H1 (cell line): ENCODE data around the gene ZNF587B. TPM values are rescaled to one million over a fixed set of nuclear protein-coding genes. Genes with fewer than 3 reads are reported as not detected.
A peak's percentile ranks its signal among the peaks of the same experiment; 100 is the strongest.

Source experiments
- CEBPB ChIP-seq: IDR thresholded peaks from 2 replicates; pipeline ENCODE4 v1.6.1; 2012; ENCODE audit warnings: low read depth, low read length
- EP300 ChIP-seq, 2 experiments: IDR thresholded peaks; 1 replicate in 1 of 2; 2 replicates in 1 of 2; pipeline ENCODE4 v1.6.1; 2011 to 2012; ENCODE audit warnings: low read depth in 2 of 2, low read length in 2 of 2, mild to moderate bottlenecking in 2 of 2, borderline replicate concordance in 1 of 2, inconsistent platforms in 1 of 2, moderate library complexity in 1 of 2
- KDM1A ChIP-seq: fragments of 200-600, 300-600 bp; sonication (generic); IDR thresholded peaks from 2 replicates; pipeline ENCODE4 v1.7.1; 2016; ENCODE audit warnings: mild to moderate bottlenecking, low read length, borderline replicate concordance
- POLR2A ChIP-seq, 2 experiments: IDR thresholded peaks; 1 replicate in 1 of 2; 2 replicates in 1 of 2; pipeline ENCODE4 v1.6.1; 2011; ENCODE audit warnings: low read depth in 2 of 2, low read length in 2 of 2, mild to moderate bottlenecking in 2 of 2; ENCODE audit errors: control extremely low read depth in 1 of 2
- RFX5 ChIP-seq: IDR thresholded peaks from 2 replicates; pipeline ENCODE4 v1.6.1; 2011; ENCODE audit warnings: low read depth, low read length, improper control_type of control experiment, borderline replicate concordance
- SAP30 ChIP-seq: fragments of 300-600 bp; sonication (generic); IDR thresholded peaks from 2 replicates; pipeline ENCODE4 v1.7.1; 2012; ENCODE audit warnings: low read length, moderate library complexity, mild to moderate bottlenecking, inconsistent platforms; ENCODE audit not compliant: insufficient read depth, insufficient replicate concordance
- SIX5 ChIP-seq: IDR thresholded peaks from 2 replicates; pipeline ENCODE4 v1.6.1; 2011; ENCODE audit warnings: mild to moderate bottlenecking, low read depth, low read length
- SP2 ChIP-seq: IDR thresholded peaks from 2 replicates; pipeline ENCODE4 v1.6.1; 2012; ENCODE audit warnings: mild to moderate bottlenecking, low read length, inconsistent platforms
- TBP ChIP-seq: IDR thresholded peaks from 2 replicates; pipeline ENCODE4 v1.6.1; 2011; ENCODE audit warnings: low read depth, low read length, improper control_type of control experiment
- polyA plus RNA-seq, 7 experiments: library from polyadenylated mRNA; depleted of rRNA in 3 of 7; stranded (reverse) in 5 of 7; unstranded in 2 of 7; fragments of >200 nt in 5 of 7; fragments of 200-250 nt in 2 of 7; gene quantifications; 1 replicate in 5 of 7; 2 replicates in 1 of 7; 4 replicates in 1 of 7; pipeline versions ENCODE4 v1.2.1 to v1.2.3, GENCODE V29; 2011 to 2013; ENCODE audit warnings: missing spikeins in 2 of 7, mixed read lengths in 2 of 7
- total RNA-seq: library from RNA; stranded (reverse); fragmentation: NEBNext Ultra II Directional; extraction: Animal tissue kit (Norgen Biotek cat#: 25700); gene quantifications from 2 replicates; pipeline ENCODE4 v1.2.1, GENCODE V29; 2021
- TF ChIP-seq, protein P1 (sequence below): fragments of 300-600 bp; sonication (generic); IDR thresholded peaks from 2 replicates; pipeline ENCODE4 v1.7.1; 2012; ENCODE audit warnings: low read length, moderate library complexity, mild to moderate bottlenecking, inconsistent platforms; ENCODE audit not compliant: insufficient replicate concordance

The ZNF587B gene
- total and polyA plus RNA-seq, 2 of the 8 experiments (the other 6 are each of a cell fraction or from before 2014, with no cell fraction given) = 13.8 to 60.1 TPM

DNA sequence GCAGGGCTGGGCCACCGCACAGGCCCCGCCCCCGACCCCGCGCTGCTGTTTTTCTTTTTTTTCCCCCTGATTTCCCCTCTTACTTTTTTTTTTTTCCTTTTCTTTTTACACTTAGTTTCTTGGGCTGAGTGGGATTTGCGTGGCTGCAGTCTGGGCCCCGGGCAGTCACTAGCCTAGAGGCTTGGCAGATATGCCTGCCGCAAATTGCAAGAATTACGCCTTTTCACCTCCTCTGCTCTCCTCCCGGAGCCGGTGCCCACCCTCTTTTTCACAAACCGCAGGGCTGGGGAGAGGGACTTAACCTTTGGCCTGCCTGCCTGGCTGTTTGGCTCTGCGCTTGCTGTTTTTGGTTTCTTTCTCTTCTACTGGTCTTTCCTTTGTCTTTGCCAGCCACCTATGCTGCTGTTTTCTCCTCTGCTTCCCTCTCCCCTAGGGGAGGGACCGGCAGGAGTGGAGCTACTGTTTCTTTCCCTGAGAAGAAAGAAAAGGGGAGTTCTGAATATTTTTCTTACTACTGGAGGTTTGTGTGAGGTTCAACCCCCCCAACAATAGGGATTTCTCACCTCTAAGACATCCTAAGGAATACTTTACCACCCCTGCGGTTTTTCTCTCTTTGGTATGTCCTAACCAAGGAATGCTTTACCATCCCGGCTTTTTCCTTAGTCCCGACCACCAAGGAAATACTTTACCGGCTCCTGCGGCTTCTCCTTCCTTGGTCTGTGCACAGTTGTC is 26.3 kb upstream of the ZNF587B start (continued):
- TF ChIP-seq SIX5 (0 out of 2 replicates have a peak, but pooled peaks have one; percentile 3), TBP (no peak; the same call in 1 of the 2 replicates), SAP30 (no peak), RFX5 (no peak), POLR2A (IDR thresholded peaks at IDR 0.05; ENCODE audit: control extremely low read depth in 1 of 2, low read depth in 2 of 2, low read length in 2 of 2) (peak in 1 of 2 experiments; percentile 72), SP2 (no peak), CEBPB (no peak), EP300 (IDR thresholded peaks at IDR 0.05; ENCODE audit: borderline replicate concordance in 1 of 2, low read depth in 2 of 2, low read length in 2 of 2) (peak in 1 of 2 experiments; percentile 70; a peak in 1 of 3 replicates), KDM1A (no peak)
- TF ChIP-seq, protein P1, sequence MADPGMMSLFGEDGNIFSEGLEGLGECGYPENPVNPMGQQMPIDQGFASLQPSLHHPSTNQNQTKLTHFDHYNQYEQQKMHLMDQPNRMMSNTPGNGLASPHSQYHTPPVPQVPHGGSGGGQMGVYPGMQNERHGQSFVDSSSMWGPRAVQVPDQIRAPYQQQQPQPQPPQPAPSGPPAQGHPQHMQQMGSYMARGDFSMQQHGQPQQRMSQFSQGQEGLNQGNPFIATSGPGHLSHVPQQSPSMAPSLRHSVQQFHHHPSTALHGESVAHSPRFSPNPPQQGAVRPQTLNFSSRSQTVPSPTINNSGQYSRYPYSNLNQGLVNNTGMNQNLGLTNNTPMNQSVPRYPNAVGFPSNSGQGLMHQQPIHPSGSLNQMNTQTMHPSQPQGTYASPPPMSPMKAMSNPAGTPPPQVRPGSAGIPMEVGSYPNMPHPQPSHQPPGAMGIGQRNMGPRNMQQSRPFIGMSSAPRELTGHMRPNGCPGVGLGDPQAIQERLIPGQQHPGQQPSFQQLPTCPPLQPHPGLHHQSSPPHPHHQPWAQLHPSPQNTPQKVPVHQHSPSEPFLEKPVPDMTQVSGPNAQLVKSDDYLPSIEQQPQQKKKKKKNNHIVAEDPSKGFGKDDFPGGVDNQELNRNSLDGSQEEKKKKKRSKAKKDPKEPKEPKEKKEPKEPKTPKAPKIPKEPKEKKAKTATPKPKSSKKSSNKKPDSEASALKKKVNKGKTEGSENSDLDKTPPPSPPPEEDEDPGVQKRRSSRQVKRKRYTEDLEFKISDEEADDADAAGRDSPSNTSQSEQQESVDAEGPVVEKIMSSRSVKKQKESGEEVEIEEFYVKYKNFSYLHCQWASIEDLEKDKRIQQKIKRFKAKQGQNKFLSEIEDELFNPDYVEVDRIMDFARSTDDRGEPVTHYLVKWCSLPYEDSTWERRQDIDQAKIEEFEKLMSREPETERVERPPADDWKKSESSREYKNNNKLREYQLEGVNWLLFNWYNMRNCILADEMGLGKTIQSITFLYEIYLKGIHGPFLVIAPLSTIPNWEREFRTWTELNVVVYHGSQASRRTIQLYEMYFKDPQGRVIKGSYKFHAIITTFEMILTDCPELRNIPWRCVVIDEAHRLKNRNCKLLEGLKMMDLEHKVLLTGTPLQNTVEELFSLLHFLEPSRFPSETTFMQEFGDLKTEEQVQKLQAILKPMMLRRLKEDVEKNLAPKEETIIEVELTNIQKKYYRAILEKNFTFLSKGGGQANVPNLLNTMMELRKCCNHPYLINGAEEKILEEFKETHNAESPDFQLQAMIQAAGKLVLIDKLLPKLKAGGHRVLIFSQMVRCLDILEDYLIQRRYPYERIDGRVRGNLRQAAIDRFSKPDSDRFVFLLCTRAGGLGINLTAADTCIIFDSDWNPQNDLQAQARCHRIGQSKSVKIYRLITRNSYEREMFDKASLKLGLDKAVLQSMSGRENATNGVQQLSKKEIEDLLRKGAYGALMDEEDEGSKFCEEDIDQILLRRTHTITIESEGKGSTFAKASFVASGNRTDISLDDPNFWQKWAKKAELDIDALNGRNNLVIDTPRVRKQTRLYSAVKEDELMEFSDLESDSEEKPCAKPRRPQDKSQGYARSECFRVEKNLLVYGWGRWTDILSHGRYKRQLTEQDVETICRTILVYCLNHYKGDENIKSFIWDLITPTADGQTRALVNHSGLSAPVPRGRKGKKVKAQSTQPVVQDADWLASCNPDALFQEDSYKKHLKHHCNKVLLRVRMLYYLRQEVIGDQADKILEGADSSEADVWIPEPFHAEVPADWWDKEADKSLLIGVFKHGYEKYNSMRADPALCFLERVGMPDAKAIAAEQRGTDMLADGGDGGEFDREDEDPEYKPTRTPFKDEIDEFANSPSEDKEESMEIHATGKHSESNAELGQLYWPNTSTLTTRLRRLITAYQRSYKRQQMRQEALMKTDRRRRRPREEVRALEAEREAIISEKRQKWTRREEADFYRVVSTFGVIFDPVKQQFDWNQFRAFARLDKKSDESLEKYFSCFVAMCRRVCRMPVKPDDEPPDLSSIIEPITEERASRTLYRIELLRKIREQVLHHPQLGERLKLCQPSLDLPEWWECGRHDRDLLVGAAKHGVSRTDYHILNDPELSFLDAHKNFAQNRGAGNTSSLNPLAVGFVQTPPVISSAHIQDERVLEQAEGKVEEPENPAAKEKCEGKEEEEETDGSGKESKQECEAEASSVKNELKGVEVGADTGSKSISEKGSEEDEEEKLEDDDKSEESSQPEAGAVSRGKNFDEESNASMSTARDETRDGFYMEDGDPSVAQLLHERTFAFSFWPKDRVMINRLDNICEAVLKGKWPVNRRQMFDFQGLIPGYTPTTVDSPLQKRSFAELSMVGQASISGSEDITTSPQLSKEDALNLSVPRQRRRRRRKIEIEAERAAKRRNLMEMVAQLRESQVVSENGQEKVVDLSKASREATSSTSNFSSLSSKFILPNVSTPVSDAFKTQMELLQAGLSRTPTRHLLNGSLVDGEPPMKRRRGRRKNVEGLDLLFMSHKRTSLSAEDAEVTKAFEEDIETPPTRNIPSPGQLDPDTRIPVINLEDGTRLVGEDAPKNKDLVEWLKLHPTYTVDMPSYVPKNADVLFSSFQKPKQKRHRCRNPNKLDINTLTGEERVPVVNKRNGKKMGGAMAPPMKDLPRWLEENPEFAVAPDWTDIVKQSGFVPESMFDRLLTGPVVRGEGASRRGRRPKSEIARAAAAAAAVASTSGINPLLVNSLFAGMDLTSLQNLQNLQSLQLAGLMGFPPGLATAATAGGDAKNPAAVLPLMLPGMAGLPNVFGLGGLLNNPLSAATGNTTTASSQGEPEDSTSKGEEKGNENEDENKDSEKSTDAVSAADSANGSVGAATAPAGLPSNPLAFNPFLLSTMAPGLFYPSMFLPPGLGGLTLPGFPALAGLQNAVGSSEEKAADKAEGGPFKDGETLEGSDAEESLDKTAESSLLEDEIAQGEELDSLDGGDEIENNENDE = no peak
